Measurements from ENCODE around the gene CITED4.
A peak's percentile ranks its signal among the peaks of the same experiment; 100 is the strongest.

The CITED4 gene

DNA sequence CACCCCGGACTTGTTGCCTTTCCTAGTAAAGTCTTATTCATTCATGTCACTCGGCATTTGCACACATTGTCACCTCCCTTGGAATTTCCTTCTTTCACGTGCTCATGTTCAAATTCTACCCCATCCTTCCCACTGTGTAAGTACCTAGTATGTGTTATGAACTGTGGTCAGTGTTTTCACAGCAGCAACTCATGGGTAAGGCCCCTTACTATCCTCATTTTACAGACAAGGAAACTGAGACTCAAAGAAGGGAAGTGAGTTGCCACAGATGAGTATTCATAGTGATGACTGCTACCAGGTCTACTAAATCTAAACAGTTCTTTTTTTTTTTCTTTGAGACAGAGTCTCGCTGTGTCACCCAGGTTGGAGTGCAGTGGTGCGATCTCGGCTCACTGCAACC lies 10.5 kb downstream of the CITED4 start:
- DNase-seq: no peak

DNA sequence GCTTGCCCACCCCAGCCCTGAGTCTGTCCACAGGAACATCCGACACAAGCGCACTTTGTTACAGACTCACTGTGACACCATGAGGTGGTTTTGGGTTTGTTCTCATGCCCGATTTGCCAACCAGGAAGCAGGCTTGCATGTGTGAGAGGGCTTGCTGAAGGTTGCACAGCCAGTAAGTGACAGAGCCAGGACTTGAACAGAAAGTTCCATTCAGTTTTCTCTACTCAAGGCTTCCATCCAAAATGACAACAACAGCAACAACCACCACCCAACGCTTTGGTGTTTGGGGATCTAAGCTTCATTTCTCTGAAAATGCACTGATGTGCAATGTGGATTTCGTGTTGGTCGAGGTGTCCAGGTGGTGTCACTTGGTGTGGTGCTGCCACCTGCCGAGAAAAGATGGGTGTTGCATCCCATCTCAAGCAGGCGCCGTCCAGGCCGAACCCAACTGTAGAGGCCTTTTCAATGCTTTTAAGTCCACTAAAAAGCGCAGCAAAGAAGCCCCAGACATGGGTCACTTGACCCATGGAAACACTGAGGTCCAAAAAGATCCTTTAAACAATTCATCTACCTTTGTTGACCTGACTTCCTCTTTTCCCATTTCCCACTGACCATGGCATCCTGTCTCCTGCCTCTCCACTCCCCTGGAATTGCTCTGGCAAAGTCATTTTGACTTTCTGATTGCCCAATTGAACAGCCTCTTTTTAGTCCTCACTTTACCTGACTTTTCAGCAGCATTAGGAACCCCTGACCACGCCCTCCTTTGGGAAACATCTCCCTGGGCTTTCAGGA lies 12.2 kb downstream of the CITED4 start:
- DNase-seq: peak; percentile 48 to 68 (median 58)

DNA sequence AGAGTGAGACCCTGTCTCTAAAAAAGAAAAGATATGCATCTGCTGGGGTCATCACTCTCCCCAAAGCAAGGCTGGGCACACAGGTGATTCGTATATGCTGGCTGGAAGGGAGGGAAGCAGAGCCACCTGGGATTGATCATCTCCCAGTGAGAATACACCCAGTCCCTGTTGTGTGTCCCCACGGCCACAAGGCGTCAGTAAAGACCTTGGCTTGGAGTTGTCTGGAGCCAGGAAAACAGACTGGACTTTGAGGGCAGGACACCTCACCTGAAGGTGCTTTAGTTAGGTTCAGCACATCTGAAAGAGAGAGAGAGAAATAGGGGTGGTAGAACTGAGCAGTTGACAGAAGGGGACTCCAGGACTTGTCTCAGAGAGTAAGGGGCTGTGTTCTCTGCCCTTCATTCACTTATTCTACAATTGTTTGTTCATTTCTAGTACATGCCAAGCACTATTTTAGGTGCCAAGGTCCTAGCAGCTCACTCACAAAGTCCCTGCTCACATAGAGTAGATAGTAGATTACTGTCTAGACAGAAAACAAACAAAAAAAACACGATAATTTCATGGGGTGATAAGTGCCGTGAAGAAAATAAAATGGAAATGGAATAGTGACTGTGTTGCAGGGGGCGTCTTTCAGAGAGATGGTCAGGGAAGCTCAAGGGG lies 13.5 kb downstream of the CITED4 start:
- DNase-seq: no peak

DNA sequence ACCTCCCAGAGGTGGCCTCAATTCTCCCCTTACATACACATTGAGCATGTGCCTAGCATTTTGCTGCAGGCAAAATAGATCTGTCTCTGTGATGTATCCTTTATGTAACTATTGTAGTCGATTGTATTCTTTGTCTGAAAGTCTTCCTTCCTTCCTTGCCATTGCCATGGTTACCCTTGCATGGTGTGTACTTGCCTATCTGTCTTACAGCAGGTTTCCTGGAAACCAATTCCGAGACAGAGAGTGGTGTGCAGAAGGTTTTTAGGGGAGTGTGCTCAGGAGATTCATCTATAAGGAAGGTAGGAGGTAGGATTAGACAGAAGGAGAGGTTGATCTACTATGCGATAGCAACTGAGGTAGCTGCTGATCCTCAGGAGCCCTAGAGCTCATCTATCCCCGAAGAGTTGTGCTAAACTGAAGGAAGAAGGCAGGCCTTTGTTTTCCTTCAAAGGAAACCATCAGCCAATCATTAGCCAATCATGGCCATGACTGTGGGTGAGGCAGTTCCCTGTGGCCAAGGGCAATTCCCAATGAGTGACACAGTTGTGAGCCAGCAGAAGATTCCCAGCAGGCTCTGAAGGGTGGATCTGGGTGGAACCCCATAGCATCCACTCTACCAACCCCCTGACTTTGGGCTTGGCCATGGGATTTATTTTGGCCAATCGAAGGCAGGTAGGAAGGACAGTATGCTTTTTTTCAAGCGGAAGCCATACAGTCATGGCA lies 15.0 kb downstream of the CITED4 start:
- DNase-seq: no peak

DNA sequence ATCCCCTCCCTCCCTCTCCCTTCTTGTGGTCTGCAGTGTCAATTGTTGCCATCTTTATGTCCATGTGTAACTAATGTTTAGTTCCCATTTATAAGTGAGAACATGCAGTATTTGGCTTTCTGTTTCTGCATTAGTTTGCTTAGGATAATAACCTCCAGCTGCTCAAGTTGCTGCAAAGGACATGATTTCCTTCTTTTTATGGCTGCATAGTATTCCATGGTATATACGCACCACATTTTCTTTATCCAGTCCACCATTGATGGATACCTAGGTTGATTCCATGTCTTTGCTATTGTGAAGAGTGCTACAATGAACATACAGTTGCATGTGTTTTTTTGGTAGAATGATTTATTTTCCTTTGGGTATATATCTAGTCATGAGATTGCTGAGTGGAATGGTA lies 16.3 kb downstream of the CITED4 start:
- DNase-seq: no peak

DNA sequence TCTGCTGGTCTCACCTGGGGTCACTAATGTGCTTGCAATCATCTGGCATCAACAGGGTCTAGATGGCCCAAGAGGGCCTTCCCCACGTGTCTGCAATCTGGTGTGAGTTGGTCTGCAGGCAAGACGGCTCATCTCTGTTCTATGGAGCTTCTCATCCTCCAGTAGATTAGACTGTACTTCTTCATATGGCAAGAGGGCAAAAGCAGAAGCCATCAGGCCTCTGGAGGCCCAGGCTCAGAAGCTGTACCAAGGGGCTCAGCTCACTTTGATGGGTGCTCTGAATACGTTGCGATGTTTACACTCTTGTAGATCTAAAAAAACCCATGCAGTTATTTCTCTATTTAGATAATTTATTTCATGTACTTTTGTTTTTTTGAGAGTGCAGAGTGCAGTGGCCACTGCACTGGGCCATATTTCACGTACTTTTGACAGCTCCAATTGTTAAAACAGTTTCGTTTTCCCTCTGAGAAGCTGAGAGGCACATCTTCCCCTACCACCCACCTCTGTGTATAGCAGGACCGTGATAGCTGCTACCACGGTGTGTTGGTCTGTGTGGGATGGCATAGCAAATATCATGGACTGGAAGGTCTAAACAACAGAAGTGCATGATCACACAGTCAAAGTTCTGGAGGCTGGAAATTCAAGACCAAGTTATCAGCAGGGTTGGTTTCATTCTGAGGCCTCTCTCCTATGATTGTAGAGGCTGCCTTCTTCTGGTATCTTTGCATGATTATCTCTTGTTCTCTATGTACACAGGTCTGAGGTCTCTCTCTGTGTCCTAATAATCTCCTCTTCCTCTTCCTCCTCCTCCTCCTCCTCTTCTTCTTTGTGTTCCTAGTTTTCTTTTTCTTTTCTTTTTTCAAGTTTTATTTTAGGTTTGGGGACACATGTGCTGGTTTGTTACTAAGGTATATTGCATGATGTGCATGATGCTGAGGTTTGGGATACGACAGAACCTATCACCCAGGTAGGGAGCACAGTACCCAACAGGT lies 17.0 kb downstream of the CITED4 start:
- no peak for DNase-seq

DNA sequence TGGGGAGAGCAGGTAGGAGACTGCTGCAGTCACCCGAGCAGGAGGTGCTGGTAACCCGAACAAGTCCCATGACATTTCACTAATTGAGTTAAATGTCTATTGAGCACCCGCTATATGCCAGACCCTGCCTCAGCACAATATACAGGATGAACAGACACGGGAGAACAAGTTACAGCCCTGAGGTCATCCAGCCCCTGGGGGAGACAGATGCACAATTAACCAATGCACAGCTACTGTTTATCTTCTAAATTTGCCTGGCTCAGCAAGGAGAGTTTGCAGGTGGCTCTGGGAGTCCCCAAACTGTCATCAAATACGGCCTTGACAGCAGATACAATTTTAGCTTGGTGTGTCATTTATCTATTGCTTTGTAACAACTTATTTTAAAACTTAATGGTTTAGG lies 18.1 kb downstream of the CITED4 start:
- no peak for DNase-seq

DNA sequence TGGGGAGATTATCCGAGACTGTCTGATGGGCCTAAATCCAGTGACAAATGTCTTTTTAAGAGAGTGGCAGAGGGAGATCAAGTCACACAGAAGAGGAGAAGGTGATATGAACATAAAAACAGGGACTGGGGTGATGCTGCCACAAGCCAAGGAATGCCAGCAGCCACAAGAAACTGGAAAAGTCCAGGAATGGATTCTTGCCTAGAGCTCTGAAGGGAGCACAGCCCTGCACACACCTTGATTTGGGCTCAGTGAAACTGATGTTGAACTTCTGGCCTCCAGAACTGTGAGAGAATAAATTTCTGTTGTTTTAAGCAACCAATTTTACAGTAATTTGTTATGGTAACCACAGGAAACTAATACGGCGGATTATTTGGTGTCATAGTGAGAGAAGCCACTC lies 19.5 kb downstream of the CITED4 start:
- no peak for DNase-seq

DNA sequence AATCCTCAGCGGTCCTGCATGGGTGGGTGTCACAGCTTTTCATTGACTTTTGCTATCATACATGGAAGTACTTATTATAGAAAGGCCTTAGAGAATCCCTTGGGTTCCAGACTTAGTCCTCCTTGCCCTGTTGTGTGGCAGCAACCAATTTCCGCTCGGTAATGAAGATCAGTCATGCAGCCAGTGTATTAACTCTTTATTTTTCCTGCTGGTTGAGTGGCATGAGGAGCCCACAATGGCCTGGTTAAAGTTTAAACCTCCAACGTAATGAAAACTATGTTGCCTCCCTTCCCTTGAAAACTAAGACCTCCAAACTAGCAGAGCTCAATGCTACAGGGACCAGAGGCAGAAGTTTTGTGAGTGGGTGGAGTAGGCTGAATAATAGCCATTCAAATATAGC lies 20.0 kb downstream of the CITED4 start:
- no peak for DNase-seq

DNA sequence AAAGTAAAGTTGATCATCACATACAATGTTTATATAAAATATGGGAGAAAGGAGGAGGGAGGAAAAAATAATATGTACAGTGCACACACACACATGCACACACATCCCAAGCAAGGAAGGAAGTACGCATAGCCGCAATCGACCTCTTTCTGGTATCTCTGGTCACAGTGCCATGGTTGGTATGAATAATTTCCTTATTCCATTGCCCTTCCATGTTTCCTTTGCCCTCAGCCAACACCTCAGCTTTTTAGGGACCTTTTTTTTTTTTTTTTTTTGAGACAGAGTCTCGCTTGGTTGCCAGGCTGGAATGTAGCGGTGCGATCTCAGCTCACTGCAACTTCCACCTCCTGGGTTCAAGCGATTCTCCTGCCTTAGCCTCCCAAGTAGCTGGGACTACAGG lies 20.6 kb downstream of the CITED4 start:
- DNase-seq: no peak

DNA sequence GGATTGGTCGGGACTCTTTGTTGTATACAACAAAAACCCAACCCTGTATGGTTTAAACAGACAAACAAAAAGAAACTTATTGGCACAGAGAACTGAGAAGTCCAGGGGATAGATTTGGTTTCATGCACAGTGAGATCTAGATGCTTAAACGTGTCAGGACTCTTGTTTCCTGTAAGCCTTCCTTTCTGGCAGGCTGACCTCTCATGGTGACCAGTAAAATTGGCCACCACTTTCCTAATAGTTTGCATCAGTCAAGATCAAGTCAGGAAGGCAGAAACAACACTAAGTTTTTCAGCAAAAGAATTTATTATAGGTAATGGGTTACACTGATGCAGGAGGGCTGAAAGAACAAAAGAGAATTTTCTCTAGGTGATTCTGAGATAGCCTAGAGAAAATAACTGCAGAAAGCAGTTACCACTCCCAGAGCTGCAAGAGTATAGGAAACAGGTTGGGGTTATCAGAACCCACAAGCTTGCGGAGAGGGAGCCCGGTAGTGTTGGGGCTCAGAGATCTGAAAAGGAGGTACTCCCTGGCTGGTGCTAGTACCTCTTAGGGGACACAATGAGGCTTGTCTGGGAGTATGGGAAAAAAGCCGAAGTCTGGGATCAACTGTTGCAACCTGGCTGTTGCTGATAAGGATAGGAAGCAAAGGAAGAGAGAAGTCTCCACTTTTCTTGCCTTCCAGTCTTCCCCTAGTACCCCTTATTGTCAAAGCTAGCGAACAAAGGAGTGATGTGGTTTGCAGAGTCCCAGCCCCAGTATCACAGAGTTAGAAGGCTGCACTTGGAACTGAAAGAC lies 21.4 kb downstream of the CITED4 start:
- DNase-seq: no peak

DNA sequence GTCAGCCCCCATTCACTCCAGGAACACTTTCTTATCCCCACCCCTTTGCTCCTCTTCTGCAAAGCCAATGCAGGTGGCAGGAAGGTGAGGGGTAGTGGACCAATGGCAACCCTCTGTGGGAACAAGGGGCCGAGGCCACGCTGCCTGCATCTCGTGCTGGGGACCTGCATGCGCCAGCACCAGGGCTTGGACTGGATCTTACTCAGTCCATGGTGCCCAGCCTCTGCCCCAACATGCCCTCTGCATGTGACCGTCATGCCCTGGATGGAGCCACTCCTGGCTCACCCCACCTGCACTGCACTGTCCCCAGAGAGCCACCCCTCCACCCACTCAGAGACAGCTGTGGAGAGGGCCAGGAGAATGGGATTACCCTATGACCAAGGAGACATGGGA lies 22.2 kb downstream of the CITED4 start:
- no peak for DNase-seq

DNA sequence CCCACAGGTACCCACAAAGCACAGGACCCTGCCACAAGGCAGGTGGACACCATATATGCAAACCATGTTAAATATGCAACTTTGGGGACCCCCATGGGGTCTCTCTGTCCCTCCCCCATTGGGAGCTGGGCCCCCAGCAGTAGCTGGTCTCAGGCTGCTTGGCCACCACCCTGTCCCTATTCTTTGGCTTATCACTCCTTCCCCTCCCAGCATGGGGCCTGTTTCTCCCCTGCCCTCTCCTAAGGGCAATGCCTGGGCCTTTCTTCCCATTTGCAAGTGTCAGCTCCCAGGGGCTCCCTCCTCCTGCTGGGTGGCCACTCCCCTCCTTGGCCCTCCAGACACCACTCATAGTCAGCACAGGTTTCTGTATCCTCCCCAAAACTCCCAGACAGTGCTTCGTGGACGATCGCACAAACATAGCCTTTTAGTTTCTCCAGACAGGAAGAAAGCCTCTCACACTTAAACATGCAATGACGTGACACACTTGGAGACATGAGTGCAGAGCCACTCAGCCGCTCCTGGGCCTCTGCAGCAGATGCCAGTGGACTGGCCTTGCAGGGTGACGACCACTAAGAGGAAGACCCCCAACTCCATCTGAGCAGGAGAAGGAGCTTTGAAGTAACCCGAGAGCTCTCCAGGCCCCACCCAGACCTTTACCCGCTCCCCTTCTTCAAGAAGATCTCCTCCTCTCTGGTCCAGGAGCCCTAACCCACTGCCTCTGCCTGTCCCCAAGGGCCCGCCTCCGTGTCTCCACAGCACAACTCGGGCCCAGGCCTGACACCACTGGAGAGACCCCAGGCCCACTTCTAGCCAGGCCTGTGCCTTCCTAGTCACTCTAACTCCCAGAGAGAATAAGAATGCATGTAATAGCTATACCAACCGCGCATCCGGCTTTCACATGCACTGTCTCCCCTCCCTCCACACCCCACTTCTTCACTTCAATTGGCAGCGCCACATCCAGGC lies 22.9 kb downstream of the CITED4 start:
- no peak for DNase-seq

DNA sequence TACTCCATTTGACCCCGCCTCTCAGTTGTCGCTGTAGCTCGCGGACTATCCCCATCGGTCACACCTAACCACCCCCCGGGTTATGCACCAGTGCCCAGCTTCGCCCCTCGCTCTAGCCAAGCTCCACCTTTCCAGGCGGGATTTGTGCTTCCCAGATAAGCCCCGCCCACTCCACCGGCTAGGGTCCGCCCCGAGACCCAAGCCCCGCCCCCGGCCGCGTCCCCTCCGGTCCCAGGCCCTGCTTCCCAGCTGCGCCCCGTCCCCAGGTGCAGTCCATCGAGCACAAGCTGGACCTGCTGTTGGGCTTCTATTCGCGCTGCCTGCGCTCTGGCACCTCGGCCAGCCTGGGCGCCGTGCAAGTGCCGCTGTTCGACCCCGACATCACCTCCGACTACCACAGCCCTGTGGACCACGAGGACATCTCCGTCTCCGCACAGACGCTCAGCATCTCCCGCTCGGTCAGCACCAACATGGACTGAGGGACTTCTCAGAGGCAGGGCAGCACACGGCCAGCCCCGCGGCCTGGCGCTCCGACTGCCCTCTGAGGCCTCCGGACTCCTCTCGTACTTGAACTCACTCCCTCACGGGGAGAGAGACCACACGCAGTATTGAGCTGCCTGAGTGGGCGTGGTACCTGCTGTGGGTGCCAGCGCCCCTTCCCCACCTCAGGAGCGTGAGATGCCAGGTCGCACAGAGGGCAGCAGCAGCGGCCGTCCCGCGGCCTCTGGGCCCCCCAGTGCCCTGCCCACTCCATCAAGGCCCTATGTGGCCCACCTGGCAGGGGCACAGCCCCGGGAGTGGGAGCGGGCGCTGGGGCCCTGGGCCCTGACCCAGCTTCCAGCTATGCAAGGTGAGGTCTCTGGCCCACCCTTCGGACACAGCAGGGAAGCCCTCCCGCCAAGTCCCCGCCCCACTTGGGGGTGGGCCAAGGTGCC lies 23.9 kb downstream of the CITED4 start:
- no peak for DNase-seq

DNA sequence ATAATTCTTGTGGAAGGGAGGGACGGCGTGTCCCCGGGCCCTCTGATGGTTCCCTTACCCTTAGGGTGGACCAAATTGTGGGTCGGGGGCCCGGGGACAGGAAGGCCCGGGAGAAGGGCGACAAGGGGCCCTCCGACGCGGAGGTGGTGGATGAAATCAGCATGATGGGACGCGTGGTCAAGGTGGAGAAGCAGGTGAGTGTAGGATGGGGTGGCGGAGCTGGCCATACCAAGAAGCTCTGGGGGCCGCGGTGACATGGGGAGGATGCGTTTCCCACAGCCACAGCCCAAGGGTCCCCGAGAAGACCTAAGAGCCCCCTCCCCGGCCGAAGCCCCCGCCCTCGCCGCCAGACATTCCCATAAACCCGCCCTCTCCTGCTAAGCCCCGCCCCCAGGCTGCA lies 24.6 kb downstream of the CITED4 start:
- no peak for DNase-seq

DNA sequence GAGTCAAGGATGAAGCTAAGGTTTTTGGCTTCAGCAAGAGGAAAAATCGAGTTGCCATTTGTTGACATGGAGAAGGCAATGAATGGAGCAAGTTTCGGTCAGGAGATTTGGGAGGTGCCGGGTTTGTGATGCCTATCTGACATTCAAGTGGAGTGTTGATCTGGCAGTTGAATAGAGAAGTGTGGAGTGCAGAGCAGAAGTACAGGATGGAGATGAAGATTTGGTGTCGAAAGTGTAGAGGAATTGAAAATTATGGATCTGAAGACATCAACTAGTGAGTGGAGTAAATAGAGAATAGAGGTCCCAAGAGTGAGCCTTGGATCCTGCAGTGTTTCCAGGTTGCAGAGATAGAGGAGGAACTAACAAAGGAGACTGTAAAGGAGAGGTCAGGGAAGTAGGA lies 25.9 kb downstream of the CITED4 start:
- DNase-seq: no peak

DNA sequence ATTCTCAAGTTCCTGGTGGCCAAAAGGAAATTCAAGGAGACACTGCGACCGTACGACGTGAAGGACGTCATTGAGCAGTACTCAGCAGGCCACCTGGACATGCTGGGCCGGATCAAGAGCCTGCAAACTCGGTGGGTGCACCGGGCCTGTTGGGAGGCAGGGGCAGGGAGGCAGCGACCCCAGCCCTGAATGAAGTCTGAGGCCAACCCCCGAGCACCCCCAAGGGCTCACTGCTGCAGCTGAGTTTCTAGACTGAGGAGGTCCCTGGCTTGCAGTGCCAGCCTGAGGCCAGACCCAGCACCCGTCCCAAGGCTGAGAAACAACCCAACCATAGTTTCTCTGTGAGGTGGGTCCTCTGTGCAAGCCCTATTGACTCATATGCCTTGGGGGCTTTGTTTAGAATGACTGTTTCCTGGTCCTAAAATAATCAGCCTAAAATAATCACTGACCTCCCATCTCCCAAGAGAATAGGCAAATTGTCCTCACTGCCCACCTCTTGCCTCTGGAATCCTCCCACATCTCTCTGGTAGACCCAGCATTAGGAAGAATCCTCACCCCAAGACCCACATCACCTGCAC lies 27.1 kb downstream of the CITED4 start:
- no peak for DNase-seq

DNA sequence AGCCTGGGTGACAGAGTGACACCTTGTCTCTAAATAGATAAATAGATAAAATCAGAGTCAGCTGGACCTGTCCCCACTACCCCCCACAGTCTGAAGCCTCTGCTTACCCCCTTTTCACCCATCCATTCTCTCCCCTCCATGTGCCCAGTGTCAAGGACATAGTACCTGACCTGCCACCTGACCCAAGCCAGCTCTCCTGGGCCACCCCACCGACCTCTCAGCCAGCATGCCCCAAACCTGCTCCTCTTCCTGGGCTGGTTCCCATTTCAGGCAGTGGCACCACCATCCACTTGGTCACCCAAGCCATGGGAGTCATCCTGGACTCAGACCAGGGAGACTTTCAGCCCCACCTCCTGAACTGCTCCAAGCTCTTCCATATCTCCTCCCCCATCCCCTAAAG lies 28.2 kb downstream of the CITED4 start:
- no peak for DNase-seq
